Upper lobe of right lung (tissue), 1 donor: ENCODE results near the gene RALGPS2. TPM values are rescaled to one million over a fixed set of nuclear protein-coding genes. Genes with fewer than 3 reads are reported as not detected.

ENCODE experiments used
- ATAC-seq: fragments of 200-7000 bp; cut with Tn5 transposase; one replicate; pipeline ENCODE4 v1.9.1; 2020; ENCODE audit warnings: mild to moderate bottlenecking, moderate library complexity
- DNase-seq: peaks from one replicate; pipeline ENCODE4 v3.0.0-alpha.2; 2020
- H3K27ac ChIP-seq: fragments of 200-600 bp; one replicate; pipeline ENCODE4 v1.8.0; 2022
- H3K27me3 ChIP-seq: fragments of 200-600 bp; one replicate; pipeline ENCODE4 v1.8.0; 2022; ENCODE audit warnings: mild to moderate bottlenecking
- H3K36me3 ChIP-seq: fragments of 200-600 bp; one replicate; pipeline ENCODE4 v1.8.0; 2022
- H3K4me1 ChIP-seq: fragments of 200-600 bp; one replicate; pipeline ENCODE4 v1.8.0; 2022
- H3K4me3 ChIP-seq: fragments of 200-600 bp; one replicate; pipeline ENCODE4 v1.8.0; 2022; ENCODE audit warnings: mild to moderate bottlenecking
- H3K9me3 ChIP-seq: fragments of 200-600 bp; one replicate; pipeline ENCODE4 v1.8.0; 2022
- CTCF ChIP-seq: fragments of 200-600 bp; IDR thresholded peaks from one replicate; pipeline ENCODE4 v1.8.0; 2022; ENCODE audit warnings: antibody characterized with exemption
- intact Hi-C: fragments of 100-400 bp; cut with DNase I; formaldehyde crosslinking; loops from one replicate; pipeline ENCODE4 v1.11.0; 2022
- total RNA-seq: library from RNA; stranded (reverse); fragmentation: NEBNext Ultra II Directional; extraction: Animal tissue kit (Norgen Biotek cat#: 25700); gene quantifications from one replicate; pipeline ENCODE4 v1.2.1, GENCODE V29; 2021
- donor health status: DM: no; HTN: yes; CAD: no; lungs with severe emphysema.

The RALGPS2 gene
- total RNA-seq, 1 donor from 2014 or later: 5.3 TPM

- H3K9me3 ChIP-seq: no peaks in the 10 kb centered on the region
- TF ChIP-seq CTCF: no peak
- no peaks in the 10 kb centered on the region for H3K36me3 ChIP-seq
- no peak for DNase-seq
- H3K4me3 ChIP-seq: no peak overlapping the region
- intact Hi-C loops: no loop called here
- no peaks in the 10 kb centered on the region for H3K27me3 ChIP-seq
- no peaks in the 10 kb centered on the region for H3K4me1 ChIP-seq
- no peak overlapping the region for H3K27ac ChIP-seq
- ATAC-seq: peak; percentile 39
Measured at GRCh38 chr1:178706432-178706831, 18.6 kb upstream of the RALGPS2 start.

- intact Hi-C loops: no loop called here
- no peaks in the 10 kb centered on the region for H3K27me3 ChIP-seq
- H3K4me3 ChIP-seq: no peak overlapping the region
- H3K36me3 ChIP-seq: no peaks in the 10 kb centered on the region
- H3K4me1 ChIP-seq: no peaks in the 10 kb centered on the region
- TF ChIP-seq CTCF: no peak
- ATAC-seq: no peak
- DNase-seq: no peak
- H3K27ac ChIP-seq: no peak overlapping the region
- H3K9me3 ChIP-seq: no peaks in the 10 kb centered on the region
Measured at GRCh38 chr1:178713259-178713658, 11.8 kb upstream of the RALGPS2 start.

GRCh38 chr1:178714453-178714852 is 10.6 kb upstream of the RALGPS2 start:
- H3K36me3 ChIP-seq: no peaks in the 10 kb centered on the region
- no peaks in the 10 kb centered on the region for H3K4me1 ChIP-seq
- H3K27me3 ChIP-seq: no peaks in the 10 kb centered on the region
- H3K27ac ChIP-seq: no peak overlapping the region
- ATAC-seq: no peak
- TF ChIP-seq CTCF: no peak
- no peak overlapping the region for H3K4me3 ChIP-seq
- intact Hi-C loops: no loop called here
- no peaks in the 10 kb centered on the region for H3K9me3 ChIP-seq
- no peak for DNase-seq

- no peak overlapping the region for H3K27ac ChIP-seq
- H3K27me3 ChIP-seq: no peaks in the 10 kb centered on the region
- H3K9me3 ChIP-seq: no peaks in the 10 kb centered on the region
- no peaks in the 10 kb centered on the region for H3K4me1 ChIP-seq
- TF ChIP-seq CTCF: no peak
- intact Hi-C loops: no loop called here
- no peaks in the 10 kb centered on the region for H3K36me3 ChIP-seq
- ATAC-seq (no peak), DNase-seq (no peak)
- no peak overlapping the region for H3K4me3 ChIP-seq
Measured at GRCh38 chr1:178716111-178716510, 8.9 kb upstream of the RALGPS2 start.

GRCh38 chr1:178718520-178718919 is 6.5 kb upstream of the RALGPS2 start:
- H3K27me3 ChIP-seq: no peaks in the 10 kb centered on the region
- no peak for TF ChIP-seq CTCF
- ATAC-seq: no peak
- H3K9me3 ChIP-seq: no peaks in the 10 kb centered on the region
- H3K27ac ChIP-seq: no peak overlapping the region
- H3K36me3 ChIP-seq: no peaks in the 10 kb centered on the region
- no peak for DNase-seq
- intact Hi-C loops: no loop called here
- no peak overlapping the region for H3K4me3 ChIP-seq
- H3K4me1 ChIP-seq: no peaks in the 10 kb centered on the region

- H3K27ac ChIP-seq: no peak overlapping the region
- DNase-seq: no peak
- H3K9me3 ChIP-seq: no peaks in the 10 kb centered on the region
- TF ChIP-seq CTCF: no peak
- H3K4me1 ChIP-seq: no peaks in the 10 kb centered on the region
- no peaks in the 10 kb centered on the region for H3K27me3 ChIP-seq
- intact Hi-C loops: no loop called here
- ATAC-seq: no peak
- H3K36me3 ChIP-seq: no peaks in the 10 kb centered on the region
- H3K4me3 ChIP-seq: no peak overlapping the region
Measured at GRCh38 chr1:178723546-178723945, 1.5 kb upstream of the RALGPS2 start.
